Esophagus squamous epithelium (tissue), 5 donors: ENCODE results near the gene AQP1. TPM values are rescaled to one million over a fixed set of nuclear protein-coding genes. Genes with fewer than 3 reads are reported as not detected.
A peak's percentile ranks its signal among the peaks of the same experiment; 100 is the strongest.

ENCODE experiments used
- DNase-seq: peaks from one replicate; lab custom pipeline; 2025; lab: John Stamatoyannopoulos, UW
- H3K27ac ChIP-seq, 4 donors: fragments of 200-600 bp; sonication (generic); one replicate each; pipeline ENCODE4 v1.5.1; 2016 to 2019; ENCODE audit warnings: mild to moderate bottlenecking in 1 of 4
- H3K27me3 ChIP-seq, 4 donors: fragments of 200-600 bp; sonication (generic); 1 replicate in 3 of 4; 2 replicates in 1 of 4; pipeline versions ENCODE4 v1.5.1 to v1.6.0; 2017 to 2021; ENCODE audit warnings: antibody characterized with exemption in 1 of 4
- H3K36me3 ChIP-seq, 3 donors: fragments of 200-600 bp; sonication (generic); one replicate each; pipeline ENCODE4 v1.5.1; 2016 to 2019
- H3K4me1 ChIP-seq, 3 donors: fragments of 200-600 bp; sonication (generic); one replicate each; pipeline ENCODE4 v1.5.1; 2017 to 2019
- H3K4me3 ChIP-seq, 4 donors: fragments of 200-600 bp; sonication (generic); 1 replicate in 3 of 4; 2 replicates in 1 of 4; pipeline ENCODE4 v1.5.1; 2016 to 2019; ENCODE audit warnings: mild to moderate bottlenecking in 2 of 4, moderate library complexity in 1 of 4
- H3K9me3 ChIP-seq, 3 donors: fragments of 200-600 bp; sonication (generic); one replicate each; pipeline ENCODE4 v1.5.1; 2016 to 2019
- CTCF ChIP-seq, 6 experiments: fragments of 450-650 bp in 4 of 6; fragments of 200-600 bp in 2 of 6; sonication (generic) in 2 of 6; IDR thresholded peaks; one replicate each; pipeline ENCODE4 v1.5.1; 2016 to 2019; ENCODE audit warnings: antibody characterized with exemption in 6 of 6, mild to moderate bottlenecking in 4 of 6, moderate library complexity in 4 of 6
- POLR2A ChIP-seq, 4 donors: fragments of 450-650 bp; IDR thresholded peaks; one replicate each; pipeline ENCODE4 v1.6.1; 2017; ENCODE audit warnings: antibody characterized with exemption in 4 of 4, mild to moderate bottlenecking in 4 of 4, moderate library complexity in 3 of 4
- WGBS, 2 donors: methylation state at CpG; one replicate each; pipeline ENCODE4 v1.1.5; 2018; 5-methylcytosine and 5-hydroxymethylcytosine counted together
- intact Hi-C: fragments of 100-400 bp; cut with DNase I; formaldehyde crosslinking; loops from one replicate; pipeline ENCODE4 v1.15.0; 2022
- total RNA-seq, 4 donors: library from RNA; depleted of rRNA; stranded (reverse); fragments of >200 nt; gene quantifications; one replicate each; pipeline ENCODE4 v1.1.0, GENCODE V29; 2016
- donor health status: DM: yes; HTN: yes; CAD: no.

Gene AQP1
- total RNA-seq, 4 donors from 2014 or later = 14.9 to 159 (median 44.7) TPM

- peak overlapping the region; percentile 9 to 62 (median 39) for H3K4me3 ChIP-seq
- no peak for DNase-seq
- H3K4me1 ChIP-seq = peaks cover 5 to 81% (median 28%) of the 10 kb centered on the region in 3 donors
- H3K27me3 ChIP-seq = no peaks in the 10 kb centered on the region
- intact Hi-C loops = no loop called here
- peak overlapping the region; percentile 35 to 88 (median 72) for H3K27ac ChIP-seq
- WGBS, 2 donors = 79% methylated on average over 8 to 21 of the region's 26 CpGs
- H3K36me3 ChIP-seq = no peaks in the 10 kb centered on the region
- TF ChIP-seq POLR2A (IDR thresholded peaks at IDR 0.05) = no peak
- TF ChIP-seq CTCF (IDR thresholded peaks at IDR 0.05) = no peak
- no peaks in the 10 kb centered on the region for H3K9me3 ChIP-seq
These were observed 523 bp downstream of the AQP1 start for GRCh38 chr7:30912021-30912730.

GRCh38 chr7:30912731-30912985 is 1.0 kb downstream of the AQP1 start:
- TF ChIP-seq CTCF (IDR thresholded peaks at IDR 0.05) (no peak), POLR2A (IDR thresholded peaks at IDR 0.05) (no peak)
- Histone ChIP-seq H3K27me3 (no peaks in the 10 kb centered on the region), H3K9me3 (no peaks in the 10 kb centered on the region), H3K4me3 (peak overlapping the region; percentile 9 to 62 (median 39)), H3K4me1 (peaks cover 5 to 79% (median 30%) of the 10 kb centered on the region in 3 donors), H3K36me3 (no peaks in the 10 kb centered on the region), H3K27ac (peak overlapping the region in 3 of 4 donors; percentile 61 to 88 (median 82))
- no peak for DNase-seq
- 79% methylated on average over 2 of the region's 2 CpGs; no CpG with 5 or more reads in 1 of the 2 donors for WGBS, 2 donors
- intact Hi-C loops = no loop called here

GRCh38 chr7:30912986-30913811 is 1.5 kb downstream of the AQP1 start:
- H3K9me3 ChIP-seq = no peaks in the 10 kb centered on the region
- peak overlapping the region; percentile 27 to 88 (median 72) for H3K27ac ChIP-seq
- no peak for TF ChIP-seq POLR2A (IDR thresholded peaks at IDR 0.05)
- no peak for DNase-seq
- intact Hi-C loops = no loop called here
- H3K27me3 ChIP-seq = no peaks in the 10 kb centered on the region
- 40 to 53% methylated on average over 4 to 8 of the region's 17 CpGs for WGBS, 2 donors
- H3K4me1 ChIP-seq = peaks cover 5 to 79% (median 26%) of the 10 kb centered on the region in 3 donors
- H3K36me3 ChIP-seq = no peaks in the 10 kb centered on the region
- H3K4me3 ChIP-seq = peak overlapping the region; percentile 10 to 62 (median 39)

GRCh38 chr7:30913821-30914515 is 2.3 kb downstream of the AQP1 start:
- Histone ChIP-seq H3K36me3 (no peaks in the 10 kb centered on the region), H3K4me1 (peaks cover 5 to 83% (median 29%) of the 10 kb centered on the region in 3 donors), H3K27ac (peak overlapping the region in 3 of 4 donors; percentile 61 to 88 (median 82)), H3K9me3 (no peaks in the 10 kb centered on the region), H3K27me3 (no peaks in the 10 kb centered on the region), H3K4me3 (peak overlapping the region; percentile 10 to 62 (median 39))
- WGBS, 2 donors = 53 to 74% methylated on average over 4 to 8 of the region's 16 CpGs
- intact Hi-C loops = no loop called here
- no peak for DNase-seq
- TF ChIP-seq POLR2A (IDR thresholded peaks at IDR 0.05) (no peak), CTCF (IDR thresholded peaks at IDR 0.05) (no peak)

- 45% methylated on average over 4 of the region's 4 CpGs; no CpG with 5 or more reads in 1 of the 2 donors for WGBS, 2 donors
- Histone ChIP-seq H3K27me3 (no peaks in the 10 kb centered on the region), H3K4me1 (peaks cover 5 to 86% (median 29%) of the 10 kb centered on the region in 3 donors), H3K9me3 (no peaks in the 10 kb centered on the region), H3K27ac (peak overlapping the region; percentile 51 to 88 (median 72)), H3K4me3 (peak overlapping the region in 3 of 4 donors; percentile 32 to 62 (median 46)), H3K36me3 (no peaks in the 10 kb centered on the region)
- intact Hi-C loops = no loop called here
- no peak for DNase-seq
- TF ChIP-seq CTCF (IDR thresholded peaks at IDR 0.05) (no peak), POLR2A (IDR thresholded peaks at IDR 0.05) (no peak)
These were observed 2.9 kb downstream of the AQP1 start for GRCh38 chr7:30914596-30914995.
